ENCODE measurements around the gene MIF4GD.
A peak's percentile ranks its signal among the peaks of the same experiment; 100 is the strongest.

MIF4GD gene

DNA sequence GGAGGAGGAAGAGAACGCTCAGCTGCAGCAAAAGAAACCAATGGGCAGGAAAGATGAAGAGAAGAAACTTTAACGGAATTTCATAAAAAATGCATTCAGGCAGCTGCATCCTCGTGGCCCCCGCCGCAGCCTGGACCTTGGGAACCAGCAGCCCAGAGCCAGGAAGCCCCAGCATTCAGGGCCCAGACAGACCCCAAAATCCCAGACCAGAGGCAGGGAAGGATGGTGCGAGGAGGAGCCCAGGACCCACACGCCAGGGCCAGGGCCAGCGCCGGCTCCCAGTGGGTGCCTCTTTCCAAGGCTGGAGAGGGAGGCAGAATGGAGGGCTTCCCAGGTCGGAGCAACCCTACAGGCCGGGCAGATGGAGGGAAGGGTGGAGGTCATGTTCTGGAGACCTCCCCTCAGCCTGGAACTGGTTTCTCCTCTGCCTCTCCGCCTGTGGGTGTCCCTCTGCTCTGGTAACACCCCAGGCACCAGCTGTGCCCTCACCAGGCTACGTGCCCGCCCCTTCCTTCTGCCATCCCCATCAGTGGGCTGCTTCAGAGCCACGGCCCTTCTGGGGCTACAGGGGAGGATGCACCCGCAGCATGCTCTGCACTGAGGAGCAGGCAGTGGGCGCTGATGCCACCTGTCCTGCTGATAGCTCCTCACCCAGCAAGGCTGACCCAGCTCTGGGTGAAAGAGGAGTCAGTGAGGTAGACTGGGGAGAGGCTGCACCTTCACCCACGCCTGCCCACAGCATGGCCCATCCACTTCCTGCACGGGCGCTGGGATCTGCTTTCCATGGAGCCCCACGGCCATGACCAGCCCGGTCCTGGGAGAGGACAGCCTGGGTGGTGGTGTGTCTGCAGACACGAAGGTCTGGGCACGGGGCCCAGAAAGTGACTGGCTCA is 1.2 kb upstream of the MIF4GD start:
- ATAC-seq (ENCODE audit: low read depth) = no peak
- Mint-ChIP-seq H3K9me3 (no peaks in the 10 kb centered on the region), H3K27ac (peak overlapping the region; percentile 69), H3K27me3 (no peaks in the 10 kb centered on the region), H3K4me3 (peak overlapping the region; percentile 84), H3K4me1 (peaks cover 25% of the 10 kb centered on the region), H3K36me3 (peaks cover 3% of the 10 kb centered on the region)
- DNase-seq (ENCODE audit: low spot score in 2 of 2) = no peak

DNA sequence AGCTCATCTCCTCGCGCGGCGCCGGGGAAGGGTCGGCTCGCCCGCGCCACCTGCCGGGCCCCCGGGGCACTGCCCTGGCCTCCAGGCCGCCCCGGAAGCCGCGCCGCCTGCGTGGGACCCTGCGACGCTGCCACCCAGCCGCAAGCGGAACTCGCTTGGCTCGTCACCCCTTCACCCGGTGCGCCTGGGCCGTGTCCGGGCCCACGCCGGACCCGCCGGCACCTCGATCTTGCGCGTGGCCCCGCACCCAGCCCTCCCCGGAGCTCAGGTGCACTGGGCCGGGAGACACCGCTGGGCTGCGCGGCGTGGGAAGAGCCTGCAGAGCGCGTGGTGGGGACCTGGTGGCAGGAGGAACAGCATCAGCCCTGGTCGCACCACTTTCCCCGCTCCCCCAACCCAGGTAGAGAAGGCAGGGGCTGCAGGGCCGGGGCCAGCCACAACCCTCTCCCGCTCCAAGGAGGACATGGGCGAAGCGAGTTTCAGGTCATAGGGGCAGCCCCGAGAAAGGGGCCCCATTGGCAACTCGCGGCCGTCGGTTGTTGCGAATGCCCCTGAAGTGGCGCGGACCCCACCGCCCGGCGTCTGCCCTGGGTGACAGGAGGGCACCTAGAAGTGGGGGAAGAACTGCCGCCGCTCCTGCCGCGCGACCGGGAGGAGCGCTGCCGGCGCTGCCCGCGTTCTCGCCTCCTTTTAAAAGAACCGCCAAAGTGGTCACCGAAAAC is 363 bp upstream of the MIF4GD start:
- H3K27me3 Mint-ChIP-seq = no peaks in the 10 kb centered on the region
- peak; percentile 83 for ATAC-seq (ENCODE audit: low read depth)
- peaks cover 5% of the 10 kb centered on the region for H3K36me3 Mint-ChIP-seq
- peak; percentile 93 to 97 for DNase-seq (ENCODE audit: low spot score in 2 of 2)
- H3K27ac Mint-ChIP-seq = peak overlapping the region; percentile 69
- no peaks in the 10 kb centered on the region for H3K9me3 Mint-ChIP-seq
- peaks cover 25% of the 10 kb centered on the region for H3K4me1 Mint-ChIP-seq
- peak overlapping the region; percentile 84 for H3K4me3 Mint-ChIP-seq

DNA sequence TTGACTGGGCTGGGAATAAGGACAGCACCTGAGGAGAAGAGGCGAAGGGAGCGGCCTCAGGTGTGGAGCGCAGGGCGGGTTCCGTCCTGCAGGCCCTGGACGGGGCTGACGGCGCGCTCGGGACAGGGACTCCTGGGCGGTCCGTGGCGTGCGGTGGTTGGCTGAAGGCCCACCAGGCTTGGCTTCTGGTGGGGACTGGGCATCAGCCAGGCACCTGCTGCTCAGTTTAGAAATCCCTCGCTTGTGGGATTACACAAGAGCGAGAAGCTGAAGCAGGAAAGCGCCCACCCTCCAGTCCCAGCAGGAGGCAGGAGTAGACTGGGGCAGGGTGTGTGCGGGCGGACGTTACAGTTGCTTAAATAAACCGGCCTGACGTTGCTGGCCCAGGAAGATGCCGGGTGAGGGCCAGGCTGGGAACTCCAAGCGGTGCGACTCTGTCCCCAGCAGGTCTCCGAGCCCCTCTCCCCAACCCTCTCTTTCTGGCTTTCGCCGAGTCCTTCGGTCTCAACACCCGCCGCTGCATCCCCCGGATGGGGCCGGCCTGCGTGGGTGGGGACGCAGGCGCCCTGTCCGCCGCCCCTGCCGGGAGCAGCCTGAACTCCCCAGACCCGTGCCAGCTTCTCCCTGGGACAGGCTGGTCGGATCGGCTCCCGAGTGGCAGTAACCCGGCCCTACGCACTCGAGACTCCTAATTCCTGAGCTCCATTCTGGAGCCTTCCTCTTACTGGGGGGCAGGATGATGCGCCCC is 639 bp downstream of the MIF4GD start:
- DNase-seq (ENCODE audit: low spot score in 2 of 2) (peak in 1 of 2 donors; percentile 30), ATAC-seq (ENCODE audit: low read depth) (peak; percentile 26)
- Mint-ChIP-seq H3K9me3 (no peaks in the 10 kb centered on the region), H3K4me1 (peaks cover 25% of the 10 kb centered on the region), H3K27ac (peak overlapping the region; percentile 82), H3K4me3 (peak overlapping the region; percentile 87), H3K36me3 (peaks cover 5% of the 10 kb centered on the region), H3K27me3 (no peaks in the 10 kb centered on the region)

DNA sequence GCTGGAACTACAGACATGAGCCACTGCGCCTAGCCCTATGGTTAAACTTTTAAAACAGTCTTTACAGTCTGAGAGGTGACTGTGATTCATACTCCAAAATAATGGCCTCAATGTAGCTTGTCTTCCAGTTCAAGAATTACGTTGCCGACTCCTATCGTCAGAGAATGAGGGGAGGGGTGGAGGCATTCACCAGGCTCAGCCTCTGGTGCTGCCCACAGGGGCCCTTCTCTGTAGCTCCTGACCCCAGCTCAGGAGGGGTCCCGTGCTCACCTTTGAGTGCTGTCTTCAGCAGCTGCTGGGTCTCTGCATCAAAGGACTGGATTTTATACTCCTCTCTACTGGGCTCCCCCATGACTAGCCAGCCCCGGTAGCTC is 1.2 kb downstream of the MIF4GD start:
- Mint-ChIP-seq H3K27ac (peak overlapping the region; percentile 82), H3K27me3 (no peaks in the 10 kb centered on the region), H3K4me1 (peaks cover 25% of the 10 kb centered on the region), H3K36me3 (peaks cover 5% of the 10 kb centered on the region), H3K4me3 (peak overlapping the region; percentile 87), H3K9me3 (no peaks in the 10 kb centered on the region)
- no peak for ATAC-seq (ENCODE audit: low read depth)
- no peak for DNase-seq (ENCODE audit: low spot score in 2 of 2)

DNA sequence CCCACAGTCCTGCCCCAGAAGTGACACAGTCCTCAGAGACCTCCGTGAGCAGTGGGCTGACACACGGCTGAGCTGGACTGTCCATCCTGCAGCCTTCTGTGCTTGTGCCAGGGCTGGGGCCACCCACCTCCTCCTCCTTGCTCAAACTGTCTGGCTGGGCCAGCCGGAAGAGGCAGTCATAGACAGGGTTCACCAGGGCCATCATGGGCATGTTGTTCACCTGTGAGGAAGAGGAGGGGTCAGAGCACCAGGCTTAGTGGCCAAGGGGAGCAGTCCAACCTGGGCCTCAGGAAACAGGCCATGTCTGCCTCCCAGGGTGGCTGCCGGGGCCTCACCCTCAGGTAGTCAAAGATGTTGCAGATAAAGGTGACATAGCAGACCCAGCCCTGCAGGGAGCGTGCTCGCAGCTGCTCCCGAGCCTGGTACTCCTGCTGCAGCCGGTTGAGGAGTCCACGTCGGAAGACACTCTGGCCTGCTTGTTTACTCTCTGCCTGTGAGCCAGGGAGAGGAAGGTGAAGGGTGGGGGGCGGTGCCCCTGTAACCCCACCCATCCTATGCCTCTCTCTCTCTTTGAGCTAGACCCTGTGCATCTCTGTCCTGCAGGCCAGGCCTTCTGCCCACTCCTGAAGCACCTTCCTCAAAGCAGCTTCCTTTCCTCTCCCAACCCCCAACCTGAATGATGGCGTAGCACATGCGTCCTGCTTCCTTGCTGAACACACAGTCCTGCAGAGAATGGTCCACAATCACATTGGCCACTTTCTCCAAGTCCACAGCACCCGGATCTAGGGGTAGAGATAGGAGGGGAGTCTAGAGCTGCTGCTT is 3.4 kb downstream of the MIF4GD start:
- H3K27ac Mint-ChIP-seq = no peak overlapping the region
- no peak for ATAC-seq (ENCODE audit: low read depth)

DNA sequence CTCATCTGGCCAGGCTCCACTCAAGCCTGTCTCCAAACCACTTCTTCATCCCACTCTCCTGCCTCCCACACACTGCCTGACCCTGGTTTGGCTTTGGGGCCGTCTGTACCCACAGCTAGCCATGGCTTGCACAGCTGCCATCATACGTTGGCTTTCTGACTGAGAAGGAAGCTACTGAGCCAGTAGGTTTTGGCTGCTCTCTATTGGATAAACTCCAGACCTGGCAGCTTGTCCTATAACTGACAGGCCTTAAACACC is 3.9 kb downstream of the MIF4GD start:
- H3K27ac Mint-ChIP-seq = no peak overlapping the region
- H3K36me3 Mint-ChIP-seq = peaks cover 4% of the 10 kb centered on the region
- no peak for DNase-seq (ENCODE audit: low spot score in 2 of 2)
- no peak for ATAC-seq (ENCODE audit: low read depth)
- no peak overlapping the region for H3K4me3 Mint-ChIP-seq
- no peaks in the 10 kb centered on the region for H3K9me3 Mint-ChIP-seq
- no peaks in the 10 kb centered on the region for H3K27me3 Mint-ChIP-seq
- peaks cover 24% of the 10 kb centered on the region for H3K4me1 Mint-ChIP-seq

More for the DNA sequence above, 3.4 kb downstream of the MIF4GD start:
- no peaks in the 10 kb centered on the region for H3K9me3 Mint-ChIP-seq
- peaks cover 19% of the 10 kb centered on the region for H3K4me1 Mint-ChIP-seq
- no peak overlapping the region for H3K4me3 Mint-ChIP-seq
- peaks cover 4% of the 10 kb centered on the region for H3K36me3 Mint-ChIP-seq
- H3K27me3 Mint-ChIP-seq = no peaks in the 10 kb centered on the region
- DNase-seq (ENCODE audit: low spot score in 2 of 2) = no peak

DNA sequence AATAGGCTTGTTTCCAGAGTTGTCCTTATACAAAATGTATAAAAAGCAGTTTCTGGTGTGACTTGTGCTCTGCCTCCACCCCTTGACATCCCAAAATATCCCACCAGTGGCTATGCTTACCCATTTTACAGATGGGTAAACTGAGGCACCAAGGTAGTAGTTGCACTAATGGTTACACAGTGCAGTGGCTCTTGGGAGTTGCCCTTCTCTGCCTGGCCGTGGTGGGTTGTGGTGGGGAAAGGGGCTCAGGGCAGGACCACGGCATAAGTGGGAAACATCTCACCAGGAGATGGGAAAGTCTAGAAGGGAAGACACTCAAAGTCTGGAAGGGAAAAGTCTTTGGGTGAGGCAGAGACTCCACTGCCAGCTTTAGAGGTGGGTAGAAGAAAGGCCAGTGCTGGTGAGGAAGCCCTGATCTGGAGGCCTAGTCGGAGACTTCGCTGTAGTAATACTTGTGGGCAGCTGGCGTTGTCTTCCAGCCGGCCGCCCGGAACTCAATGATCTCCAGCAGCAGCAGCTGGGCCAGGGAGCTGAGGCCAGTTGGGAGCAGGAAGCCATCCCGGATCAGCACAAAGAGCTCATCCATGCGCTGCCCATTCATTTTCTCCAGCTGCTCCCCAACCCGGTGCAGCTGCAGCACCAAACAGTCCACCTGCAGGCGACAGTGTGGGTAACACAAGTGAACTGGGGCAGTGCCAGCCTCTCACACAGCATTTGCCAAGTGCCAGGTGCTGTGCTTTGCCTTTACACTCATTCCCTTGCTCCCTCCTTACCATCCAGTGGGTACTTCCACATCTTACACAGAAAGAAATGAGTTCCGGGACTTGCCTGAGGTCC is 4.5 kb downstream of the MIF4GD start:
- Mint-ChIP-seq H3K9me3 (no peaks in the 10 kb centered on the region), H3K27ac (no peak overlapping the region), H3K4me3 (no peak overlapping the region), H3K36me3 (peaks cover 4% of the 10 kb centered on the region), H3K27me3 (no peaks in the 10 kb centered on the region), H3K4me1 (peaks cover 20% of the 10 kb centered on the region)
- ATAC-seq (ENCODE audit: low read depth) (no peak), DNase-seq (ENCODE audit: low spot score in 2 of 2) (no peak)

DNA sequence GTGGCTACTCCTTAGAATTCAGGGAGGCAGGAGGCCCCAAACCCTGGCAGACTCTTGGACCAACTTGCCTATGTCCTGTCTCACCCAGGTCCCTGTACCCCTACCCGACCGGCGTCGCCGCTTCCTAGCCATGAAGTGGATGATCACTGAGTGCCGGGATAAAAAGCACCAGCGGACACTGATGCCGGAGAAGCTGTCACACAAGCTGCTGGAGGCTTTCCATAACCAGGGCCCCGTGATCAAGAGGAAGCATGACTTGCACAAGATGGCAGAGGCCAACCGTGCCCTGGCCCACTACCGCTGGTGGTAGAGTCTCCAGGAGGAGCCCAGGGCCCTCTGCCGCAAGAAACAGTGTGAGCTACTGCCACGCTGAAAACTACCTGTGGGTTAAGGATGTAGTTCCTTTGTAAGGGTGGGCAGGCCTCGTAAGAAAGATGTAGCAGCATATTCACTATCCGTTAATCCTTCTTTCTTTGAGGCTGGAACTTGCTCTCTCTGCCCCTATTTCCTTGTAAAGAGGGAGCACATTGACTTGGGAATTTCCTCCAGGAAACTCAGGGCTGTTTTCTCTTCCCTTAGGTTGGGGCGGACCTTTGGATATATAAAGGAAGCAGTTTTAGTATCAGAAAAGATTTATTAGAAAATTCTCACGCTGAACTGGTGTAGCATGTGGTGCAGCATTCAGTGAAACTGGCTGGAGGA is 5.3 kb downstream of the MIF4GD start:
- H3K4me3 Mint-ChIP-seq = no peak overlapping the region
- H3K9me3 Mint-ChIP-seq = no peaks in the 10 kb centered on the region
- ATAC-seq (ENCODE audit: low read depth) = no peak
- peaks cover 4% of the 10 kb centered on the region for H3K36me3 Mint-ChIP-seq
- no peak overlapping the region for H3K27ac Mint-ChIP-seq
- DNase-seq (ENCODE audit: low spot score in 2 of 2) = no peak
- no peaks in the 10 kb centered on the region for H3K27me3 Mint-ChIP-seq
- H3K4me1 Mint-ChIP-seq = peaks cover 22% of the 10 kb centered on the region

DNA sequence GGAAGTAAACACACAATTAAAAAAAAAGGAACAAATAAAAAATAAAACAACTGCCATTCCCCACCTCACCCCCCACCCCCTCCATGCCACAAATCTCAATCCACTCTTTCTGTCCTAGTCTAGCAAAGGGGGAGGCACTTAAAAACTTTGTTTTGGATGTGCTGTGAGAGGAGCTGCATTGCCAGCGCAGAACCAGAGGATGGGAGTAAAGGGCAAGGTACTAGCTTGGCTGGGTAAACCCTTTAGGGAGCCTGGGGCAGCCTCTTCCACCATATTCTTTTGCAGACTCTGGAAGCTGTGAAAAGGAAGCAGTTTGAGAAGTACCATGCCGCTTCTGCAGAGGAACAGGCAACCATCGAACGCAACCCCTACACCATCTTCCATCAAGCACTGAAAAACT is 8.0 kb downstream of the MIF4GD start:
- Mint-ChIP-seq H3K36me3 (peaks cover 7% of the 10 kb centered on the region), H3K27me3 (no peaks in the 10 kb centered on the region), H3K4me1 (peaks cover 28% of the 10 kb centered on the region), H3K27ac (peak overlapping the region; percentile 100), H3K4me3 (peak overlapping the region; percentile 94), H3K9me3 (no peaks in the 10 kb centered on the region)
- DNase-seq (ENCODE audit: low spot score in 2 of 2) (no peak), ATAC-seq (ENCODE audit: low read depth) (no peak)

DNA sequence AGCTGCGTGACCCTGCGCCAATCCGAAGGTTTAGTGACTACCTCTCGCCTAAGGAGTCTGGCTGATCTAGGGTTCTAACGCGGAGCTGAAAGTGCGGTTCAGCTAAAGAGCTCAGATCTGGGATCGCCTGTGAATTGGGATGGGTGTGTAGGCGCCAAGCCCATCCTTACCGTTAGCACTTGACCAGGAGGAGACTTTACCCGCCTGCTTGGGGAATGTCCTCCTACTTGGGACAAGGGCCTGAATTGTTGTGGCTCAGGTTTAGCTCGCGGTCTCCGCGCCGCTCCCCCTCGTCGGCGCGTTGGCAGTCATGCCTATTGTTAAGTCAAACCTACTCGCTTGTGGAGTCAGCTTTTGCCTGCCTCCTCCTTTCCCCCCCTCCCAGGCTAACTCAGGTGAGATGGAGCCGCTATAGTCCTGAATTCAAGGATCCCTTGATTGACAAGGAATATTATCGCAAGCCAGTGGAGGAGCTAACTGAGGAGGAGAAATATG is 8.9 kb downstream of the MIF4GD start:
- Mint-ChIP-seq H3K27me3 (no peaks in the 10 kb centered on the region), H3K27ac (peak overlapping the region; percentile 100), H3K4me1 (peaks cover 31% of the 10 kb centered on the region), H3K9me3 (no peaks in the 10 kb centered on the region), H3K36me3 (peaks cover 7% of the 10 kb centered on the region), H3K4me3 (peak overlapping the region; percentile 94)
- DNase-seq (ENCODE audit: low spot score in 2 of 2) = no peak
- no peak for ATAC-seq (ENCODE audit: low read depth)

DNA sequence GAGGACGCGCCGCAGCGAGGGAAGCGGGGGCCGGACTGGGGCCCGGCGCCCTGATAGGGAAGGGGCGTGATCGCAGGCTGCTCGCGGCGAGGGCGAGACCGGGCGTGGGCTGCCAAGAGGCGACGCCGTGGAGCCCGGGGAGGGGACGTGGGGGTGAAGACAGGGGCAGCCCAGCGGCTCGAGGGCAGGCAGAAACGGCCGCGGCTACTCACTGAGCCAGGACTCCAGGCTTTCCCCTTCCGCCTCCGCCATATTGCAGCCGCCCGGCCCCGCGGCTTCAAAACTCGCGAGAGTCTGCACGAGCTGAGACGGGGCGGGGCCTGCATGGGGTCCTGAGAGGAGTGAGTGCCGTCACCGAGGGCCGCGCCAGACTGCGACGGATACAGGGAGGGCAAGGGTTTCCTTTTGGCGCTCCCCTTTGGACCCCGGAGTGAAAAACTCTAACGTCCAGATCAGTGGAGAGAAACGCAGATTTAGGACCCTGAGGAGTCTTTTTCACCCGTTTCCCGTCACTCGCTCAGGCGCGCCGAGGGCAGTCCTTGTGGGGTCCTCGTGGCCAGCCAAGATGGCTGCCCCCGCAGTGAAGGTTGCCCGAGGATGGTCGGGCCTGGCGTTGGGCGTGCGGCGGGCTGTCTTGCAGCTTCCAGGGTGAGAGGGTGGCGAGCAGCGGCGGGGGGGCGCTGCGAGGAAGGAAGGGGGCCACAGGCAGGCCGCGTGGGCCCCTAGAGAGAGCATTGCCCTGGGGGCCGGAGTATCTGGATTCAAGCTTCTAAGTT is 9.5 kb downstream of the MIF4GD start, which contains the start of the genes GGA3 and MRPS7:
Gene GGA3 (minus strand): TSS at position 271 of the 776 bp plus-strand sequence. CDS start 19 bp downstream, at position 252.
Gene MRPS7 (plus strand): TSS at position 544 of the 776 bp plus-strand sequence. CDS start 22 bp downstream, at position 566.
- Mint-ChIP-seq H3K27me3 (no peaks in the 10 kb centered on the region), H3K36me3 (peaks cover 4% of the 10 kb centered on the region), H3K4me1 (peaks cover 33% of the 10 kb centered on the region), H3K4me3 (peak within 1 kb of the TSS; percentile 94), H3K9me3 (no peaks in the 10 kb centered on the region), H3K27ac (peak within 1 kb of the TSS; percentile 100)
- ATAC-seq (ENCODE audit: low read depth) (peak; percentile 93), DNase-seq (ENCODE audit: low spot score in 2 of 2) (peak; percentile 96 to 99)

Measured in memory B cell (primary cell).